ENCODE measurements around the gene MT1B.

Gene MT1B

DNA sequence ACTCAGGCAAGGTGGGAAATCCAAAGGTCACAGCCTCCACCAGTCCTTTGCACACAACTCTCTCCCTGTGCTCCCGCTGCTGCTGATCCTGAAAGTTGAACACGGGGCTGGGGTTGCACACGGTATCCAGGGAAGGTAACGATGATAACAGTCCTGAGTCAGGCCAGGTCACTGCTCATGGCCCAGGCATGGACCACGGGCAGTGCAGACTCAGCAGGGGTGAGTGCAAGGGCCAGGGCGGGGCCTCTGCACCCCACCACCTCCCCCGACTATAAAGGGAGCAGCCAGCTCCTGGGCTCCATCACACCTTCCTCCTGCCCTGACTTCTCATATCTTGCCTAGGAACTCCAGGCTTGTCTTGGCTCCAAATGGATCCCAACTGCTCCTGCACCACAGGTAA, at the start of gene MT1B:
Gene MT1B, plus strand, starts transcription at position 301 of the 400 bp plus-strand sequence. Its CDS starts 68 bp downstream, at position 369.
- no peak within 1 kb of the TSS for H3K4me3 Mint-ChIP-seq
- H3K27ac Mint-ChIP-seq, result no peak within 1 kb of the TSS
- TF ChIP-seq CTCF (IDR thresholded peaks at IDR 0.05; ENCODE audit: unreplicated experiment in 3 of 3), result no peak
- no peaks in the 10 kb centered on the region for H3K9me3 Mint-ChIP-seq
- H3K4me1 Mint-ChIP-seq, result no peaks in the 10 kb centered on the region
- H3K27me3 Mint-ChIP-seq (ENCODE audit: low read depth), result peaks cover 99% of the 10 kb centered on the region
- H3K36me3 Mint-ChIP-seq (ENCODE audit: low read depth), result no peaks in the 10 kb centered on the region

DNA sequence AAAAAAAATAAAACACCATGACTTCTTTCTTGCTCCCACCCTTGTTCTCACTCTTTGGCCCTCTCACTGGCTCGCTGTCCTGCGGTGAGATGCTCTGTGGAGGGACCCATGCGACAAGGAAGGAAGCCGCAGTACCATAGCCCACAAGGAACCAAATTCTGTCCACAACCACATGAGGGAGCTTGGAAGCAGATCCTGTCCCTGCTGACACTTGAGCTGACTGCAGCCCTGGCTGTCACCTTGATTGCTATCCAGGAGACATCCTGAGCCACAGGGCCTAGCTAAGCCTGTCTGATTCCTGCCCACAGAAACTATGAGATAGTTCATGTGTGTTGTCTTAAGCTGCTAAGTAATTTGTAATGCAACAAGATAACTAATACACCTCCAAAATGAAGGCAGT, 48.1 kb upstream of the MT1B start:
- TF ChIP-seq CTCF (IDR thresholded peaks at IDR 0.05; ENCODE audit: unreplicated experiment in 3 of 3), result peak; percentile 22 to 36 (median 32)
- peaks cover 23% of the 10 kb centered on the region for H3K4me1 Mint-ChIP-seq
- no peaks in the 10 kb centered on the region for H3K9me3 Mint-ChIP-seq
- H3K27ac Mint-ChIP-seq, result no peak overlapping the region
- no peaks in the 10 kb centered on the region for H3K36me3 Mint-ChIP-seq (ENCODE audit: low read depth)
- H3K4me3 Mint-ChIP-seq, result no peak overlapping the region
- peaks cover 39% of the 10 kb centered on the region for H3K27me3 Mint-ChIP-seq (ENCODE audit: low read depth)

DNA sequence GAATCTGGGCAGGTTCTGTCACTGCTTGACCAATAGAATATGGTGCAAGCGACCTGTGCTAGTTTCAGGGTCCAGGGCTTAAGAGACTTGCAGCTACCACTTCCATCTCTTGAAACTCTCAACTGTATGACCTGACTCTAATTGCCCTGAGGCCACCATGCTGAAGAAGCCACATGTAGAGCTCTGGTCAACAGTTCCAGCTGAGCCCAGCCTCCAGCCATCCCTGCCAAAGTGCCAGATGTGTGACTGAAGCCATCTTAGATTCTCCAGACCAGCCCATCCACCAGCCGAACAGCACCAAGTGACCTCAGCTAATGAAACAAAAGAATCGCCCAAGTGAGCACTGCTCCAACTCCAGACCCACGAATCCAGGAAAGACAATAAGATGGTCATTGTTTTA, 46.7 kb upstream of the MT1B start:
- Mint-ChIP-seq H3K27me3 (ENCODE audit: low read depth) (peaks cover 48% of the 10 kb centered on the region), H3K9me3 (no peaks in the 10 kb centered on the region), H3K4me3 (no peak overlapping the region), H3K27ac (peak overlapping the region in 1 of 3 experiments; percentile 60), H3K36me3 (ENCODE audit: low read depth) (no peaks in the 10 kb centered on the region), H3K4me1 (peaks cover 35% of the 10 kb centered on the region)
- TF ChIP-seq CTCF (IDR thresholded peaks at IDR 0.05; ENCODE audit: unreplicated experiment in 3 of 3), result no peak

- H3K4me1 Mint-ChIP-seq, result peaks cover 40% of the 10 kb centered on the region
- H3K36me3 Mint-ChIP-seq (ENCODE audit: low read depth), result no peaks in the 10 kb centered on the region
- peaks cover 48% of the 10 kb centered on the region for H3K27me3 Mint-ChIP-seq (ENCODE audit: low read depth)
- no peak for TF ChIP-seq CTCF (IDR thresholded peaks at IDR 0.05; ENCODE audit: unreplicated experiment in 3 of 3)
- H3K27ac Mint-ChIP-seq, result peak overlapping the region in 1 of 3 experiments; percentile 95
- H3K4me3 Mint-ChIP-seq, result no peak overlapping the region
- H3K9me3 Mint-ChIP-seq, result no peaks in the 10 kb centered on the region
These were observed 46.2 kb upstream of the MT1B start for GRCh38 chr16:56605475-56605874.

DNA sequence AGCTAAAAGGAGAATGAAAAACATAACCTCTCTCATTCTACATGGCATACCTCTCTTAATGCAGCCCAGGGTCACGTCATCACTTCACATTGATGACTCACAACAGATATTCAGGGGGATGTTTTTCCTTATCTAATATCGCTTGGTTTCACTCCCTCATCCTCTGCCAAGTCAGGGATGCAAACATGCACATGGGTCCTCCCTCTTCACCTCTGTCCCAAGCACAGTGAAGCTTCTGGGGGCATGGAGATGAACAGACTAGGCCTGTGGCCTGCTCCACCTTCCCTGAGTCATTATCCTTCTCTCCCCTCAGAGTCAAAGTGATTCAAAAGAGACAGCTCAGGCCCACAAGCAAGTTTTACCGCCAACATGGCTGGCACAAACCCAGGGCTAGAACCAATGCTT, 45.6 kb upstream of the MT1B start:
- Mint-ChIP-seq H3K36me3 (ENCODE audit: low read depth) (no peaks in the 10 kb centered on the region), H3K27ac (peak overlapping the region; percentile 81 to 95 (median 87)), H3K4me1 (peaks cover 46% of the 10 kb centered on the region), H3K9me3 (no peaks in the 10 kb centered on the region), H3K4me3 (peak overlapping the region in 1 of 3 experiments; percentile 56), H3K27me3 (ENCODE audit: low read depth) (peaks cover 48% of the 10 kb centered on the region)
- TF ChIP-seq CTCF (IDR thresholded peaks at IDR 0.05; ENCODE audit: unreplicated experiment in 3 of 3), result no peak

- Mint-ChIP-seq H3K27me3 (ENCODE audit: low read depth) (peaks cover 48% of the 10 kb centered on the region), H3K36me3 (ENCODE audit: low read depth) (no peaks in the 10 kb centered on the region), H3K9me3 (no peaks in the 10 kb centered on the region), H3K27ac (peak overlapping the region; percentile 81 to 95 (median 87)), H3K4me1 (peaks cover 50% of the 10 kb centered on the region), H3K4me3 (peak overlapping the region; percentile 45 to 58 (median 56))
- TF ChIP-seq CTCF (IDR thresholded peaks at IDR 0.05; ENCODE audit: unreplicated experiment in 3 of 3), result no peak
These were observed 45.1 kb upstream of the MT1B start for GRCh38 chr16:56606476-56607108.
